Gastrocnemius medialis (tissue), 4 donors: ENCODE measurements around the gene ATP6V1A. TPM values are rescaled to one million over a fixed set of nuclear protein-coding genes. Genes with fewer than 3 reads are reported as not detected.

Experiments
- ATAC-seq, 2 donors: fragments of 150-250 bp; one replicate each; pipeline ENCODE4 v1.9.1; 2016
- DNase-seq, 2 donors: peaks; one replicate each; pipeline ENCODE4 v3.0.0-alpha.2; 2019
- H3K27ac ChIP-seq, 4 donors: fragments of 200-600 bp; sonication (generic); 1 replicate in 1 of 4; 2 replicates in 3 of 4; pipeline ENCODE4 v1.5.1; 2016 to 2018; ENCODE audit warnings: mild to moderate bottlenecking in 2 of 4, moderate library complexity in 1 of 4
- H3K27me3 ChIP-seq, 3 donors: fragments of 200-600 bp; sonication (generic) in 2 of 3; 1 replicate in 1 of 3; 2 replicates in 2 of 3; pipeline versions ENCODE4 v1.5.1 to v1.6.0; 2016 to 2019; ENCODE audit warnings: mild to moderate bottlenecking in 1 of 3, moderate library complexity in 1 of 3
- H3K36me3 ChIP-seq, 2 donors: fragments of 200-600 bp; sonication (generic) in 1 of 2; one replicate each; pipeline ENCODE4 v1.5.1; 2017 to 2018
- H3K4me1 ChIP-seq, 2 donors: fragments of 200-600 bp; sonication (generic) in 1 of 2; one replicate each; pipeline ENCODE4 v1.5.1; 2016 to 2017; ENCODE audit warnings: mild to moderate bottlenecking in 2 of 2
- H3K4me3 ChIP-seq, 4 donors: fragments of 200-600 bp; sonication (generic) in 3 of 4; 1 replicate in 1 of 4; 2 replicates in 3 of 4; pipeline ENCODE4 v1.5.1; 2016 to 2019; ENCODE audit warnings: mild to moderate bottlenecking in 2 of 4
- H3K9me3 ChIP-seq, 3 donors: fragments of 200-600 bp; sonication (generic) in 2 of 3; 1 replicate in 1 of 3; 2 replicates in 2 of 3; pipeline ENCODE4 v1.5.1; 2016 to 2019
- CTCF ChIP-seq, 5 experiments: fragments of 450-650 bp in 3 of 5; fragments of 200-600 bp in 2 of 5; sonication (generic) in 2 of 5; IDR thresholded peaks in 4 of 5; conservative IDR thresholded peaks in 1 of 5; 1 replicate in 4 of 5; 2 replicates in 1 of 5; pipeline ENCODE4 v1.5.1; 2016 to 2019; ENCODE audit warnings: antibody characterized with exemption in 5 of 5, mild to moderate bottlenecking in 3 of 5, moderate library complexity in 3 of 5
- POLR2A ChIP-seq, 2 donors: fragments of 450-650 bp; IDR thresholded peaks; one replicate each; pipeline ENCODE4 v1.6.1; 2017; ENCODE audit warnings: antibody characterized with exemption in 2 of 2, mild to moderate bottlenecking in 2 of 2, moderate library complexity in 2 of 2
- in situ Hi-C, 4 donors: fragments of 200-750 bp; cut with MboI; loops; one replicate each; pipeline versions ENCODE4 v1.15.0 to v1.8.0; 2017; ENCODE audit warnings: low sequenced_read_pairs in 4 of 4
- intact Hi-C: fragments of 100-400 bp; cut with DNase I; formaldehyde crosslinking; loops from one replicate; pipeline ENCODE4 v1.15.1; 2023; ENCODE audit warnings: low total_unique reads
- total RNA-seq, 4 donors: library from RNA; depleted of rRNA; stranded (reverse); fragments of >200 nt; gene quantifications; one replicate each; pipeline versions ENCODE4 v1.1.0 to v1.2.3, GENCODE V29; 2016

ATP6V1A gene
- total RNA-seq, 4 donors from 2014 or later, result 11.3 to 21.3 (median 15.0) TPM

DNA sequence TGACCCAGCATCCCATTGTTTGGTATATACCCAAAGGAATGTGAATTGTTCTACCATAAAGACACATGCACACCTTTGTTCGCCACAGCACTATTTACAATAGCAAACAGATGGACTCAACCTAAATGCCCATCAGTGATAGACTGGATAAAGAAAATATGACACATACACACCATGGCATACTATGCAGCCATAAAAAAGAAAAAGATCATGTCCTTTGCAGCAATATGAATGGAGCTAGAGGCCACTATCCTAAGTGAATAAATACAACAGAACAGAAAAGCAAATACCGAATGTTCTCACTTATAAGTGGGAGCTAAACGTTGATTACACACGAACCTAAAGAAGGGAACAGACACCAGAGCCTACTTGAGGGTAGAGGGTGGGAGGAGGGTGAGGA lies 39.0 kb upstream of the ATP6V1A start:
- Histone ChIP-seq H3K9me3 (no peaks in the 10 kb centered on the region), H3K36me3 (no peaks in the 10 kb centered on the region), H3K4me1 (no peaks in the 10 kb centered on the region), H3K27ac (no peak overlapping the region), H3K4me3 (no peak overlapping the region), H3K27me3 (no peaks in the 10 kb centered on the region)
- ATAC-seq (no peak), DNase-seq (no peak)
- in situ Hi-C loops (no loop called here), intact Hi-C loops (no loop called here)
- TF ChIP-seq CTCF (IDR thresholded peaks at IDR 0.05 in 4 of 5, conservative IDR thresholded peaks at IDR 0.05 in 1 of 5) (no peak), POLR2A (IDR thresholded peaks at IDR 0.05) (no peak)

GRCh38 chr3:113712129-113712528 lies 34.7 kb upstream of the ATP6V1A start:
- H3K36me3 ChIP-seq, result no peaks in the 10 kb centered on the region
- DNase-seq, result no peak
- no peaks in the 10 kb centered on the region for H3K27me3 ChIP-seq
- ATAC-seq, result no peak
- peaks cover 4 to 13% of the 10 kb centered on the region in 2 donors for H3K4me1 ChIP-seq
- intact Hi-C loops (no loop called here), in situ Hi-C loops (no loop called here)
- H3K4me3 ChIP-seq, result no peak overlapping the region
- H3K9me3 ChIP-seq, result no peaks in the 10 kb centered on the region
- no peak overlapping the region for H3K27ac ChIP-seq
- TF ChIP-seq CTCF (IDR thresholded peaks at IDR 0.05 in 4 of 5, conservative IDR thresholded peaks at IDR 0.05 in 1 of 5) (no peak), POLR2A (IDR thresholded peaks at IDR 0.05) (no peak)

DNA sequence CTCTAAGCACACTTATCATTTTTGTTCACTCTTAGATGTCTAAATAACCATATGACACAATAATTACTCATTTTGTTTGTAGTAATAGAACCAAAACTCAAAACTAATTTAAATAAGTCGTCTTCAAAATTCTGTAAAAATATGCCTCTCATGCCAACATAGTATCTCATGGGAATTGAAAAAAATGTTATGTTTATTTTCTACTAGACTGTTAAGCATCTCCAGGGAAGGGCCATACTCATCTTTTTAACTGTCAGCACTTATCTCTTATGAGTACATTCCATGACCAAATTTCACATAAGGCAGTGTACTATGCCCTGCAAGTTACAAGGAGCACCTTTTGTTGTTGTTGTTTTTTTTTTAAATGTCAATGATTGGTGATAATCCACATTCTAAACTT lies 32.1 kb upstream of the ATP6V1A start:
- no peak for DNase-seq
- TF ChIP-seq POLR2A (IDR thresholded peaks at IDR 0.05) (no peak), CTCF (IDR thresholded peaks at IDR 0.05 in 4 of 5, conservative IDR thresholded peaks at IDR 0.05 in 1 of 5) (no peak)
- H3K9me3 ChIP-seq, result no peaks in the 10 kb centered on the region
- in situ Hi-C loops (no loop called here), intact Hi-C loops (no loop called here)
- no peaks in the 10 kb centered on the region for H3K27me3 ChIP-seq
- ATAC-seq, result no peak
- H3K4me3 ChIP-seq, result no peak overlapping the region
- peaks cover 0 to 7% of the 10 kb centered on the region in 2 donors for H3K36me3 ChIP-seq
- H3K27ac ChIP-seq, result no peak overlapping the region
- peaks cover 15 to 27% of the 10 kb centered on the region in 2 donors for H3K4me1 ChIP-seq

DNA sequence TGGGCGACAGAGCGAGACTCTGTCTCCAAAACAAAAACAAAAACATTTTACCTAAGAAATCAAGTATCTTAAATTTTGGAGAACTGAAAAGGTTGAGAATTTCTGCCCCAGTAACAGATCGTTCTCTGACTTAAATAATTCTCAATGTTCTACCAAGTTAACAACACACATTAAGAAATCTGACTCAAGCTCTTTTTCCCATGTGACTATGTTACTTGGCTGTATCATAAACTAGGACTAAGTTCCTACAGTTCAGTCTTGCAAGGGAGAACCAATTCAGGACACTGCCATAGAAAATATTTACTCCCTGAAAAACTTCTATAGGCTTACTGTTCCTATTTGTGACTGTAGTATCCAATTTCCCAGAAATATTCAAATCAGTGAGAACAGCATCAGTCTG lies 29.5 kb upstream of the ATP6V1A start:
- H3K36me3 ChIP-seq, result peaks cover 0 to 23% of the 10 kb centered on the region in 2 donors
- DNase-seq, result no peak
- intact Hi-C loops, result no loop called here
- peak overlapping the region in 2 of 4 donors; percentile 1 to 71 for H3K27ac ChIP-seq
- in situ Hi-C loops, result no loop called here
- peak; percentile 51 to 85 for ATAC-seq
- peaks cover 15 to 32% of the 10 kb centered on the region in 2 donors for H3K4me1 ChIP-seq
- no peaks in the 10 kb centered on the region for H3K27me3 ChIP-seq
- no peak overlapping the region for H3K4me3 ChIP-seq
- no peaks in the 10 kb centered on the region for H3K9me3 ChIP-seq
- TF ChIP-seq CTCF (IDR thresholded peaks at IDR 0.05 in 4 of 5, conservative IDR thresholded peaks at IDR 0.05 in 1 of 5), result no peak
- no peak for TF ChIP-seq POLR2A (IDR thresholded peaks at IDR 0.05)

- Histone ChIP-seq H3K27ac (peak overlapping the region in 1 of 4 donors; percentile 71), H3K27me3 (no peaks in the 10 kb centered on the region), H3K4me3 (no peak overlapping the region), H3K9me3 (no peaks in the 10 kb centered on the region), H3K4me1 (peaks cover 15 to 32% of the 10 kb centered on the region in 2 donors), H3K36me3 (peaks cover 0 to 23% of the 10 kb centered on the region in 2 donors)
- in situ Hi-C loops (no loop called here), intact Hi-C loops (no loop called here)
- ATAC-seq, result no peak
- TF ChIP-seq CTCF (IDR thresholded peaks at IDR 0.05 in 4 of 5, conservative IDR thresholded peaks at IDR 0.05 in 1 of 5) (no peak), POLR2A (IDR thresholded peaks at IDR 0.05) (no peak)
- DNase-seq, result no peak
These were observed 29.0 kb upstream of the ATP6V1A start for GRCh38 chr3:113717818-113718217.
